Breast epithelium (tissue), 4 donors: ENCODE results near the gene FAH. TPM values are rescaled to one million over a fixed set of nuclear protein-coding genes. Genes with fewer than 3 reads are reported as not detected.

Experiments
- DNase-seq, 2 donors: peaks; one replicate each; pipeline ENCODE4 v3.0.0-alpha.2; 2019; ENCODE audit warnings: low spot score in 2 of 2
- H3K27ac ChIP-seq, 2 donors: fragments of 200-600 bp; sonication (generic) in 1 of 2; one replicate each; pipeline ENCODE4 v1.5.1; 2016 to 2019; ENCODE audit warnings: mild to moderate bottlenecking in 1 of 2
- H3K27me3 ChIP-seq, 2 donors: fragments of 200-600 bp; sonication (generic) in 1 of 2; one replicate each; pipeline versions ENCODE4 v1.5.1 to v1.6.0; 2017 to 2019; ENCODE audit warnings: control low read depth in 1 of 2, mild to moderate bottlenecking in 1 of 2
- H3K36me3 ChIP-seq: fragments of 200-600 bp; one replicate; pipeline ENCODE4 v1.5.1; 2019
- H3K4me1 ChIP-seq, 2 donors: fragments of 200-600 bp; sonication (generic); one replicate each; pipeline ENCODE4 v1.5.1; 2016 to 2019; ENCODE audit warnings: control low read depth in 1 of 2
- H3K4me3 ChIP-seq, 3 donors: fragments of 200-600 bp; sonication (generic); 1 replicate in 2 of 3; 2 replicates in 1 of 3; pipeline ENCODE4 v1.5.1; 2016 to 2019; ENCODE audit warnings: mild to moderate bottlenecking in 3 of 3, moderate library complexity in 2 of 3
- H3K9me3 ChIP-seq, 2 donors: fragments of 200-600 bp; sonication (generic) in 1 of 2; one replicate each; pipeline ENCODE4 v1.5.1; 2016 to 2019; ENCODE audit warnings: control low read depth in 1 of 2
- CTCF ChIP-seq, 3 donors: fragments of 450-650 bp; IDR thresholded peaks; one replicate each; pipeline ENCODE4 v1.5.1; 2016 to 2017; ENCODE audit warnings: antibody characterized with exemption in 3 of 3, mild to moderate bottlenecking in 3 of 3, moderate library complexity in 3 of 3
- POLR2A ChIP-seq: fragments of 450-650 bp; IDR thresholded peaks from one replicate; pipeline ENCODE4 v1.6.1; 2016; ENCODE audit warnings: antibody characterized with exemption, mild to moderate bottlenecking, moderate library complexity
- POLR2AphosphoS5 ChIP-seq, 3 donors: sonication (generic); formaldehyde crosslinking; IDR thresholded peaks; one replicate each; pipeline ENCODE4 v1.6.1; 2017; ENCODE audit warnings: antibody characterized with exemption in 3 of 3
- intact Hi-C: fragments of 100-400 bp; cut with DNase I; formaldehyde crosslinking; loops from one replicate; pipeline ENCODE4 v1.15.1; 2023; ENCODE audit warnings: low total_unique reads
- total RNA-seq, 3 donors: library from RNA; depleted of rRNA; stranded (reverse); fragments of >200 nt; gene quantifications; one replicate each; pipeline ENCODE4 v1.1.0, GENCODE V29; 2016

FAH gene
- total RNA-seq, 3 donors from 2014 or later = 48.8 to 164 (median 50.9) TPM

GRCh38 chr15:80179935-80180334, 27.1 kb downstream of the FAH start:
- Histone ChIP-seq H3K27ac (no peak overlapping the region), H3K27me3 (no peaks in the 10 kb centered on the region), H3K4me3 (no peak overlapping the region), H3K36me3 (no peaks in the 10 kb centered on the region), H3K9me3 (no peaks in the 10 kb centered on the region), H3K4me1 (peaks cover 0 to 2% of the 10 kb centered on the region in 2 donors)
- DNase-seq = no peak
- no peak for TF ChIP-seq CTCF (IDR thresholded peaks at IDR 0.05)
- TF ChIP-seq POLR2AphosphoS5 (IDR thresholded peaks at IDR 0.05) = no peak
- TF ChIP-seq POLR2A = no peak
- intact Hi-C loops = no loop called here

GRCh38 chr15:80180468-80180867, 27.7 kb downstream of the FAH start:
- Histone ChIP-seq H3K27me3 (no peaks in the 10 kb centered on the region), H3K4me1 (no peaks in the 10 kb centered on the region), H3K36me3 (no peaks in the 10 kb centered on the region), H3K27ac (no peak overlapping the region), H3K9me3 (no peaks in the 10 kb centered on the region), H3K4me3 (no peak overlapping the region)
- intact Hi-C loops = no loop called here
- no peak for DNase-seq
- TF ChIP-seq POLR2A (no peak), POLR2AphosphoS5 (IDR thresholded peaks at IDR 0.05) (no peak), CTCF (IDR thresholded peaks at IDR 0.05) (no peak)

GRCh38 chr15:80180986-80181385, 28.2 kb downstream of the FAH start:
- Histone ChIP-seq H3K36me3 (no peaks in the 10 kb centered on the region), H3K27me3 (no peaks in the 10 kb centered on the region), H3K27ac (no peak overlapping the region), H3K9me3 (no peaks in the 10 kb centered on the region), H3K4me1 (no peaks in the 10 kb centered on the region), H3K4me3 (no peak overlapping the region)
- intact Hi-C loops = no loop called here
- DNase-seq = no peak
- no peak for TF ChIP-seq POLR2A
- TF ChIP-seq CTCF (IDR thresholded peaks at IDR 0.05) = no peak
- TF ChIP-seq POLR2AphosphoS5 (IDR thresholded peaks at IDR 0.05) = no peak

- Histone ChIP-seq H3K9me3 (no peaks in the 10 kb centered on the region), H3K36me3 (no peaks in the 10 kb centered on the region), H3K27ac (no peak overlapping the region), H3K27me3 (no peaks in the 10 kb centered on the region), H3K4me1 (no peaks in the 10 kb centered on the region), H3K4me3 (no peak overlapping the region)
- no peak for TF ChIP-seq CTCF (IDR thresholded peaks at IDR 0.05)
- TF ChIP-seq POLR2AphosphoS5 (IDR thresholded peaks at IDR 0.05) = no peak
- no peak for TF ChIP-seq POLR2A
- DNase-seq = no peak
- intact Hi-C loops = no loop called here
Measured at GRCh38 chr15:80182611-80183261, 29.9 kb downstream of the FAH start.

GRCh38 chr15:80183306-80183705, 30.5 kb downstream of the FAH start:
- Histone ChIP-seq H3K4me3 (no peak overlapping the region), H3K4me1 (no peaks in the 10 kb centered on the region), H3K9me3 (no peaks in the 10 kb centered on the region), H3K27me3 (no peaks in the 10 kb centered on the region), H3K36me3 (no peaks in the 10 kb centered on the region), H3K27ac (no peak overlapping the region)
- DNase-seq = no peak
- intact Hi-C loops = no loop called here
- TF ChIP-seq POLR2AphosphoS5 (IDR thresholded peaks at IDR 0.05) (no peak), CTCF (IDR thresholded peaks at IDR 0.05) (no peak), POLR2A (no peak)
